Fibroblast of mammary gland (primary cell): ENCODE results near the gene SNCAIP.

Source experiments
- DNase-seq: peaks from one replicate; pipeline ENCODE4 v3.0.0-alpha.2; 2010; ENCODE audit warnings: low read depth
- H3K4me3 ChIP-seq: 2 replicates; pipeline ENCODE4 v1.5.1; 2011; ENCODE audit warnings: low read depth, mild to moderate bottlenecking, low read length, moderate library complexity; ENCODE audit not compliant: control insufficient read depth
- CTCF ChIP-seq: conservative IDR thresholded peaks from 2 replicates; pipeline ENCODE4 v1.5.1; 2011; ENCODE audit warnings: low read depth, low read length, inconsistent platforms; ENCODE audit not compliant: control insufficient read depth, insufficient read depth

The SNCAIP gene

GRCh38 chr5:122404653-122405362, 92.8 kb downstream of the SNCAIP start:
- no peak for DNase-seq
- H3K4me3 ChIP-seq = no peak overlapping the region
- TF ChIP-seq CTCF = no peak

DNA sequence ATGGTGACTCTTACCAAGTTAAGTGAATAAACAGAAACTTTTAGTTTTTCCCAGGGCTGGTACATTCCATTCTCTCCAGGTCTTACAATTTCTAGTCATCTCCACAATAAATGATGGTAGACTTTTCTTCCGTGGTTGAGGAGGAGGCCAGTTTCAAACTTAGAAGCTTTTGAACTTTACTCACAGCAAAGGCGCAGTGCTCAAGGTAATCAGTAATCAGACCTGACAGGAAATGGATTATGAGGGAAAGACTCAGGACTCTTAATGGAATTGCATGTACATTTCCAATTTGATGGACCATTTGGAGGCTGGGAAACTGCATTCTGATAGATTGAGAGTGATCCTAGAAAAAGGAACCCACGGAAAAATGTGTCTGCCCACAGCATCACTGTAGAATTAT, 93.7 kb downstream of the SNCAIP start:
- no peak for DNase-seq
- no peak for TF ChIP-seq CTCF
- H3K4me3 ChIP-seq = no peak overlapping the region

GRCh38 chr5:122406181-122406580, 94.1 kb downstream of the SNCAIP start:
- no peak for DNase-seq
- H3K4me3 ChIP-seq = no peak overlapping the region

GRCh38 chr5:122408592-122409224, 96.7 kb downstream of the SNCAIP start:
- TF ChIP-seq CTCF = no peak
- DNase-seq = no peak
- H3K4me3 ChIP-seq = no peak overlapping the region

More at GRCh38 chr5:122406181-122406580, 94.1 kb downstream of the SNCAIP start:
- no peak for TF ChIP-seq CTCF

GRCh38 chr5:122412966-122413365, 100.9 kb downstream of the SNCAIP start:
- no peak for TF ChIP-seq CTCF

DNA sequence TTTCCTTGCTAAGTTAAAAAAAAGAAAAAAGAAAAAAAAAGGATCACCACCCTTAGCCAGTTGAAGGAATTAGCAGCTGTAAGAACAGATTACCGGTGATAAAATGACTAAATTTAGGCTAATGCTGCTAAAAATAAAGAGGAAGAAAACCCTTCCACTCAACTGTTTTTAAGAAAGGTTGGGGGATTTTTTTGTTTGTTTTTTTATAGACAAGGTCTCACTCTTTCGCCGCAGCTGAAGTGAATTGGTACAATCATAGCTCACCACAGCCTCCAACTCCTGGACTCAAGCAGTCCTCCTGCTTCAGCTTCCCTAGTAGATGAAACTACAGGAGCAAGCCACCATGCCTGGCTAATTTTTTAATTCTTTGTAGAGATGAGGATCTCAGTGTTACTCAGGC, 101.7 kb downstream of the SNCAIP start:
- TF ChIP-seq CTCF = no peak
- no peak overlapping the region for H3K4me3 ChIP-seq
- no peak for DNase-seq

More at GRCh38 chr5:122412966-122413365, 100.9 kb downstream of the SNCAIP start:
- H3K4me3 ChIP-seq = no peak overlapping the region
- no peak for DNase-seq
